Heart right ventricle (tissue), 16 donors: ENCODE data around the gene ARCN1. TPM values are rescaled to one million over a fixed set of nuclear protein-coding genes. Genes with fewer than 3 reads are reported as not detected.

Source experiments
- ATAC-seq, 8 donors: fragments of 200-7000 bp; cut with Tn5 transposase; one replicate each; pipeline ENCODE4 v1.9.1; 2020; ENCODE audit warnings: mild to moderate bottlenecking in 8 of 8, moderate library complexity in 8 of 8, moderate number of reproducible peaks in 1 of 8
- DNase-seq, 2 donors: peaks; one replicate each; pipeline ENCODE4 v3.0.0-alpha.2; 2020
- H3K27ac ChIP-seq, 10 donors: fragments of 200-600 bp; sonication (generic) in 2 of 10; one replicate each; pipeline versions ENCODE4 v1.5.0 to v1.8.0; 2020 to 2022; ENCODE audit warnings: mild to moderate bottlenecking in 3 of 10
- H3K27me3 ChIP-seq, 7 donors: fragments of 200-600 bp; one replicate each; pipeline ENCODE4 v1.8.0; 2021 to 2022; ENCODE audit warnings: mild to moderate bottlenecking in 2 of 7
- H3K36me3 ChIP-seq, 9 donors: fragments of 200-600 bp; sonication (generic) in 1 of 9; one replicate each; pipeline versions ENCODE4 v1.5.0 to v1.8.0; 2020 to 2022; ENCODE audit warnings: mild to moderate bottlenecking in 2 of 9
- H3K4me1 ChIP-seq, 9 donors: fragments of 200-600 bp; sonication (generic) in 1 of 9; one replicate each; pipeline versions ENCODE4 v1.5.0 to v1.8.0; 2020 to 2022; ENCODE audit warnings: mild to moderate bottlenecking in 4 of 9
- H3K4me3 ChIP-seq, 10 donors: fragments of 200-600 bp; sonication (generic) in 2 of 10; one replicate each; pipeline versions ENCODE4 v1.5.0 to v1.8.0; 2020 to 2022; ENCODE audit warnings: mild to moderate bottlenecking in 7 of 10, moderate library complexity in 2 of 10
- H3K9me3 ChIP-seq, 11 donors: fragments of 200-600 bp in 10 of 11; sonication (generic) in 2 of 11; one replicate each; pipeline versions ENCODE4 v1.5.0 to v1.8.0; 2013 to 2022; ENCODE audit warnings: mild to moderate bottlenecking in 2 of 11, control low read depth in 1 of 11, moderate library complexity in 1 of 11
- WGBS, 2 donors: extraction: QIAGEN DNeasy Blood & Tissue Kit; methylation state at CpG; one replicate each; pipeline ENCODE4 v1.1.7; 2013; ENCODE audit warnings: inconsistent platforms in 1 of 2; 5-methylcytosine and 5-hydroxymethylcytosine counted together
- intact Hi-C, 10 donors: fragments of 100-400 bp; cut with DNase I; formaldehyde crosslinking; loops; one replicate each; pipeline versions ENCODE4 v1.11.1 to v1.14.2; 2022
- polyA plus RNA-seq, 2 donors: library from polyadenylated mRNA; stranded (reverse); fragments of 200-250 nt; gene quantifications; one replicate each; pipeline ENCODE4 v1.2.3, GENCODE V29; 2013
- total RNA-seq, 10 donors: library from RNA; stranded (reverse); fragmentation: NEBNext Ultra II Directional in 3 of 10; extraction: Animal tissue kit (Norgen Biotek cat#: 25700) in 3 of 10; gene quantifications; one replicate each; pipeline versions ENCODE4 v1.2.1 to v1.2.4, GENCODE V29; 2021 to 2023
- TF ChIP-seq, protein P1 (sequence below), 9 donors: fragments of 200-600 bp; sonication (generic) in 2 of 9; IDR thresholded peaks; one replicate each; pipeline versions ENCODE4 v1.5.0 to v1.8.0; 2021 to 2022; ENCODE audit warnings: antibody characterized with exemption in 9 of 9, mild to moderate bottlenecking in 5 of 9, moderate library complexity in 1 of 9
- donor health status: Arrhythmogenic right ventricular cardiomyopathy.
- donor health status: ischemic (EF 13 %, LVEDD 7.1; RV severe dilation, severe dysfunction).
- donor health status: healthy with polysubstance abuse.
- donor health status: DM: no; HTN: yes; CAD: no.
- donor health status: DM: no; HTN: no; CAD: no.
- donor health status: ischemic (EF 25% LVEDD 6.9; RV normal size, moderate dysfunction).
- donor health status: ischemic (EF 25% LVEDD 5.7; RV mildly dilated, moderate dysfunction).
- donor health status: healthy.
- donor health status: DM: yes; HTN: yes; CAD: no.
- donor health status: Ischemic cardiomyopathy.
- donor health status: ischemic (EF 35%, LVEDD 5.7; RV mildly dilated, moderate dysfunction).
- donor health status: nonischemic (EF 11% LVEDD 7.7; RV severe dilation, severe dysfunction).
- donor health status: DM: yes; HTN: yes; CAD: no.
- donor health status: PGD.
- donor health status: ischemic (EF 29% LVEDD 5.4; RV normal size, mild dysfunction).
- donor health status: nonischemic (EF 23%, LVEDD 6.1; RV moderate dilation, normal function).

ARCN1 gene
- total and polyA plus RNA-seq, 12 donors: 48.8 to 122 (median 94.5) TPM

DNA sequence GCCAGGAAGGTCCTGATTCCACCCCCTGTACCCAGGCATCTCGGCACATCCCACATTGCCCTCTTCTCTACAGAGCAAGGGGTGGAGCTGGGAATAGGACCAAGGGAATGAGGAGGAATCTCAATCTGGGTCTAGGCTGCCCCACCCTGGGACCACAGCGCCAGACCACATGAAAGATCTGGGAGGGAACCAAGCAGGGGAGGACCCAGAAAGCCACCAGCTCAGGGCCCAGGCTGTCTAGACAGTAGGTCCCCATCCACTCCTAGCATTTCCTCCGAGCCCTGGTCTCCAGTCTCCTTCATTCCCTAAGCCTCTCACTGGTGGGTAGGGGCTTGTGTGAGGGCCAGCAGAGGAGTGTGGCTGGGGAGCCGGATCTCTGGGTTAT is 46.8 kb downstream of the ARCN1 start:
- Histone ChIP-seq H3K9me3 (no peaks in the 10 kb centered on the region), H3K27ac (peak overlapping the region; percentile 70 to 96 (median 90)), H3K4me3 (peak overlapping the region in 2 of 10 donors; percentile 1 to 4), H3K36me3 (peaks cover 0 to 59% (median 34%) of the 10 kb centered on the region in 9 donors), H3K27me3 (peaks cover 0 to 16% (median 0%) of the 10 kb centered on the region in 7 donors), H3K4me1 (peaks cover 46 to 99% (median 79%) of the 10 kb centered on the region in 9 donors)
- DNase-seq (peak; percentile 57 to 67), ATAC-seq (peak; percentile 0 to 41 (median 16))
- 31 to 51% methylated on average over 4 of the region's 4 CpGs for WGBS, 2 donors
- intact Hi-C loops: loop anchor here in 2 of 10 donors (5.0 kb wide), 2 partner anchors 38 to 637 kb away; no protein-coding TSS in a partner anchor
- TF ChIP-seq, protein P1, sequence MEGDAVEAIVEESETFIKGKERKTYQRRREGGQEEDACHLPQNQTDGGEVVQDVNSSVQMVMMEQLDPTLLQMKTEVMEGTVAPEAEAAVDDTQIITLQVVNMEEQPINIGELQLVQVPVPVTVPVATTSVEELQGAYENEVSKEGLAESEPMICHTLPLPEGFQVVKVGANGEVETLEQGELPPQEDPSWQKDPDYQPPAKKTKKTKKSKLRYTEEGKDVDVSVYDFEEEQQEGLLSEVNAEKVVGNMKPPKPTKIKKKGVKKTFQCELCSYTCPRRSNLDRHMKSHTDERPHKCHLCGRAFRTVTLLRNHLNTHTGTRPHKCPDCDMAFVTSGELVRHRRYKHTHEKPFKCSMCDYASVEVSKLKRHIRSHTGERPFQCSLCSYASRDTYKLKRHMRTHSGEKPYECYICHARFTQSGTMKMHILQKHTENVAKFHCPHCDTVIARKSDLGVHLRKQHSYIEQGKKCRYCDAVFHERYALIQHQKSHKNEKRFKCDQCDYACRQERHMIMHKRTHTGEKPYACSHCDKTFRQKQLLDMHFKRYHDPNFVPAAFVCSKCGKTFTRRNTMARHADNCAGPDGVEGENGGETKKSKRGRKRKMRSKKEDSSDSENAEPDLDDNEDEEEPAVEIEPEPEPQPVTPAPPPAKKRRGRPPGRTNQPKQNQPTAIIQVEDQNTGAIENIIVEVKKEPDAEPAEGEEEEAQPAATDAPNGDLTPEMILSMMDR (IDR thresholded peaks at IDR 0.05): no peak

DNA sequence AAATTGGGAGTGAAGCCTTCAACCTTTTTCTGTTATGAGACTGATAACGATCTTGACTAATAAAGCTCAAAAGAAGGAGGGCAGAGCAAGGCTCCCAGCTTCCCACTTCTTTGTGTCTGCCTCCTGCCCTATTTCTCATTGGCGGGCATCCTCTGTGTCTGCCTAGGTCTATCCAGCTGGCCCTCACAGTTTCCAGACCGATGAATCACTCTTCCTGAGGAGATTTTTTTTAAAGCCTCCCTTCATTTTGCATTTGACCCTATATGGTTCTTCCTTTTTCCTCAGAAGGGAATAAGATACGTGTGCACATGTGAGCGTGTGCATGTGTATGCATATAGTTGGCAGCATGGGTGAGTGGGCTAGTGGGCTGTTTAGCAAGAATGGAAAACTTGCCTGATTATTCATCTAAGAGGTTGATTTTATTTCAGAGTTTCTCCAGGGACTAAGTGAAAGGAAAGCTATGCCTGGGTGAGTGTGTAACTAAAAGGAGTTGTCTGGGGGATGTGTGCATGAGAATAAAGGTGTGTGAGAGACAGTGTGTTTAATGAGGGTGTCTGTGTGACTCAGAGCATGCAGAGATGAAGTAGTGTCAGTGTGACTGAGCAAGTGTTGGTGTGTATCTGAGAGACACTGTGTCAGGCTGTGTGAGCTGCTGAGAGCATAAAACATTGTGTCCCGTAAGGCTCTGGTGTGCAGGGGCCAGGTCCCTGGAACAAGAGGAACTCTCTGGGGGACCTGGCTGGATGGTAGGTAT is 47.4 kb downstream of the ARCN1 start:
- no peaks in the 10 kb centered on the region for H3K9me3 ChIP-seq
- peak in 1 of 2 donors; percentile 77 for DNase-seq
- peaks cover 46 to 100% (median 79%) of the 10 kb centered on the region in 9 donors for H3K4me1 ChIP-seq
- H3K27me3 ChIP-seq: peaks cover 0 to 16% (median 0%) of the 10 kb centered on the region in 7 donors
- peak overlapping the region; percentile 70 to 96 (median 90) for H3K27ac ChIP-seq
- H3K36me3 ChIP-seq: peaks cover 0 to 59% (median 29%) of the 10 kb centered on the region in 9 donors
- intact Hi-C loops: loop anchor here in 2 of 10 donors (5.0 kb wide), 2 partner anchors 38 to 637 kb away; no protein-coding TSS in a partner anchor
- H3K4me3 ChIP-seq: peak overlapping the region in 1 of 10 donors; percentile 4
- peak in 7 of 8 donors; percentile 7 to 46 (median 26) for ATAC-seq
- TF ChIP-seq, protein P1 (IDR thresholded peaks at IDR 0.05): no peak
- 41 to 52% methylated on average over 6 of the region's 6 CpGs for WGBS, 2 donors

DNA sequence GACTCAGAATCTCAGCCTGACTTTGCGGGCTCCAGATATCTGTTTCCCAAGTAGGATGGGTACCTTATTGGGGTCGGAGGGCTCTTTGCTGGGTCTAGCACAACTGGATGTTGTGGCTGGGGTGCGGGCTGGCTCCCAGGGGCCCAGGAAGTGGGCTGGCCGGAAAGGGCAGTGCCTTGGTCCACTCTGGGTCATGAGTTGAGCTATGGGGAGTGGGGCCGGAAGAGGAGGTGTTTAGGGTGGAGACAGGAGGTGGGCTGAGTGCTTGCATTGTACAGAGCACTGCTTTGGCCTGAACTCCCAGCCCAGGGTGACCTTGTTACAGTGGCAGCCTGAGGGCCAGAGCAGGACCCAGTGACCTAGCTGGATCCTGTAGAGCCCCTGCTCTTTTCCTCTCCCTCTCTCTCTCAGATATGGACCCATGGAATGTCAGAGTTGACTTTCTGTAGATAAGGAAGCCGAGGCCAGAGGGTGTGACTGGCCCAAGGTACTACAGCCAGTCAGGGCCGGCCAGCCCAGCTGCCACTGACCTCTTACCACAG is 48.4 kb downstream of the ARCN1 start:
- intact Hi-C loops: no loop called here
- H3K27ac ChIP-seq: peak overlapping the region; percentile 59 to 96 (median 90)
- H3K4me3 ChIP-seq: peak overlapping the region in 9 of 10 donors; percentile 39 to 64 (median 60)
- ATAC-seq (peak; percentile 11 to 61 (median 36)), DNase-seq (peak; percentile 47 to 64)
- peaks cover 49 to 100% (median 84%) of the 10 kb centered on the region in 9 donors for H3K4me1 ChIP-seq
- peaks cover 0 to 59% (median 29%) of the 10 kb centered on the region in 9 donors for H3K36me3 ChIP-seq
- TF ChIP-seq, protein P1 (IDR thresholded peaks at IDR 0.05): no peak
- peaks cover 0 to 16% (median 0%) of the 10 kb centered on the region in 7 donors for H3K27me3 ChIP-seq
- 32 to 37% methylated on average over 7 of the region's 7 CpGs for WGBS, 2 donors
- no peaks in the 10 kb centered on the region for H3K9me3 ChIP-seq

GRCh38 chr11:118621071-118621783 is 49.0 kb downstream of the ARCN1 start:
- peaks cover 0 to 59% (median 30%) of the 10 kb centered on the region in 9 donors for H3K36me3 ChIP-seq
- TF ChIP-seq, protein P1 (IDR thresholded peaks at IDR 0.05): no peak
- WGBS, 2 donors: 5 to 6% methylated on average over 38 of the region's 38 CpGs
- DNase-seq: peak; percentile 91 to 93
- ATAC-seq: peak; percentile 61 to 80 (median 70)
- H3K4me3 ChIP-seq: peak overlapping the region; percentile 19 to 64 (median 58)
- intact Hi-C loops: no loop called here
- H3K27ac ChIP-seq: peak overlapping the region; percentile 59 to 96 (median 90)
- H3K27me3 ChIP-seq: peaks cover 0 to 16% (median 0%) of the 10 kb centered on the region in 7 donors
- H3K9me3 ChIP-seq: no peaks in the 10 kb centered on the region
- H3K4me1 ChIP-seq: peaks cover 49 to 99% (median 78%) of the 10 kb centered on the region in 9 donors
